ENCODE results near the gene SPRN.
"Not testable (repeated sequence)": the region's sequence is repeated elsewhere in the genome, so short reads cannot be mapped to it uniquely, and the experiment has no call there.

SPRN gene

GRCh38 chr10:133457100-133457841 lies 32.8 kb upstream of the SPRN start:
- no peak for DNase-seq (ENCODE audit: low read depth in 4 of 4, low spot score in 1 of 4)

DNA sequence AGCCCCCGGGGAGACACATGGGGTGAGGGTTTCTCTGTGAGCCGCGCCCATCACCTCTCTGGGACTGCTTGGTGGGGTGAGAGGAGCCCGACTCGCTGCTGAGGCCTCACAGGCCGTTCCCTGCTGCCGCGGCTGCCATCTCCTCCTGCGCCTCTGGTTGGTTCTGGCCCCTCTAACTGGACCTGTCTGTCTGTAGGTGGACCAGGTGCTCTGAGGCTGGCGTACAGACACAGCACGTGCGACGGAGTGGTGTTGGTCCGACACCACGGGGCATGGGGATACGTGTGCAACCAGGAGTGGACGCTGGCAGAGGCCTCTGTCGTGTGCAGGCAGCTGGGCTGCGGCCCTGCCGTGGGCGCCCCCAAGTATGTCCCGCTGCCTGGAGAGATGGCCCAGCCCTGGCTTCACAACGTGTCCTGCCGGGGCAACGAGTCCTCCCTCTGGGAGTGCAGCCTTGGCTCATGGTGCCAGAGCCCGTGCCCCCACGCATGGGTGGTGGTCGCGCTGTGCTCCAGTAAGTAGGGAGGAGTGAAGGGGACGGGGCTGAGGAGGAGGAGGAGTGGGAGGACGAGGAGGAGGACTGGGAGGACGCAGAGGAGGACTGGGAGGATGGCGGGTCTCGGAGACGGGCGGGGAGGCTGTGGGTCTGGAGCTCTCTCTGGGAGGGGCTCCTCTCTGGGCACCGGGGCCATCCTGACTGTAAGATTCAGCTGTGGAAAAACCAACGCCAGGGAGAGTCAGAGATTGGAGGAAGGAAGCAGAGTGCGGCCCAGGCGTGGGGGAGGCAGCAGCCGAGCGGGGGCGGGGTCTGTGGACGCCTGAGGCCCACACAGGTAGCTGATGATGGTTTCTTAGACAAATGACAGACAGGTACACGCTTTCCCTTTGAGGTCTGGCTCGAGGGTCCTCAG lies 31.9 kb upstream of the SPRN start:
- no peak for DNase-seq (ENCODE audit: low read depth in 4 of 4, low spot score in 1 of 4)

DNA sequence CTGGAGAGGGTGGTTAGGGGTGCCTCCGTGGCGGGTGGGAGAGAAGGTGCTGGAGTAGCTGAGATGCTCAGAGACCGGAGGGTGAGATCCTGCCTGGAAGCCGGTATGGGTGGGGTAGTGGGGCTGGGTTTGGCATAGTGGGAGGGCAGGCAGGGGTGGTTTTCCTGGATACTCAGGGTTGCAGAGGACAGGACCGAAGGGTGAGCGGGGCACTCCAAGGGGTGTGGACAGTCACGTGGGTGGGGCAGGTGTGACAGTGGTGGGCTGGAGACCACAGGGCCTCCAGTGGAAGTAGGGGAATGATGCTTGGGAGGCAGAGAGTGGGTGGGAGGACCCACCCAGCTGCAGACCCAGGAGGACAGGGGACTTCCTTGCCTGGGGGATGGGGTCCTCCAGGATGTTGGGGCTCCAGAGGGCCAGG lies 31.2 kb upstream of the SPRN start:
- DNase-seq (ENCODE audit: low read depth in 4 of 4, low spot score in 1 of 4): no peak

DNA sequence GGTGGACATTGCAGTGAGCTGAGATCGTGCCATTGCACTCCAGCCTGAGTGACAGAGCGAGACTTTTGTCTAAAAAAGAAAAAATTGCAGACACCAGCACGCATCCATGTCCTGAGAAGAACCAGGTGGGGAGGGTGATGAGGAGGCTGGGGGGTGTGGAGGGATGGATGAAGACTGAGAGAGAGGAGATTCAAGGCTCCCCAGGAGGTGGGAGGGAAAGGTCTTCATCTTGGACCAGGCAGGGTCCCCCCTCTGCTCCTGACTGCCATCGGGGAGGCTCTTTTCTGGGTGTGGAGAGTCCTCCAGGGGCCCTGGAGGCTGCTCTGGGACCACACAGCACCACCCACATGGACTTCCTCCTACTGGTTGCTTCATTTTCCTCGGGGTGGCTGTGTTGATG lies 30.8 kb upstream of the SPRN start:
- no peak for DNase-seq (ENCODE audit: low read depth in 4 of 4, low spot score in 1 of 4)

DNA sequence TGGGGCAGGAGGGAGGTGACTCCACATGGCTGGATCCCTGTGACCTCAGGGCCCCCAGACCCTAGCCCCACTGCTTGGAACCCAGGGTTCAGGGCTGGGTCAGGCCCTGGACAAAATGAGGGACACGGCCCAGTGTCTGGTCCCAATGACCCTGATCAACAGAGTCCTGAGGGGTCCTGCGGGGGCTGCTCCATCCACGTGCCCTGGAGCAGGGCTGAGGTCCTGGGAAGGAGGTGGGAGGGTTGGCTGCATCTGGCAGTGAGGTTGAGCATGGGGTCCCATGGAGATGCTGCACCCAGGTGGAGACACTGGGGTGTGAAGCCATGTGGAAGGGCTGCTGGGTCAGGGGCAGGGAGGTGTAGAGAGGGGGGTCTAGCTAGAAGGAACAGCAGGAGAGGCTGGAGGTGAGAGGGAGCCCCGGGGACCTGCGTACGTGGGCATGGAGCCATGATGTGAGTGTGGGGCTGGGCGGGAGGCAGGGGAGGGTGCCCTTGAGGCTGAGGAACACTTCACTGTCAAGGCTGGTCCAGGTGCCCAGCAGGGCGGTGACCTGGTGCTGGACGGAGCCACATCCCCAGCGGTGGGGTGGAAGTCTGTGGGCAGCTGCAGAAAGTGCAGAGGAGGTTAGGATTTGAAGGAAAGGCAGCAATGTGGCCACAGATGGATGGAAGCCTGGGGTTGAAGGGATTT lies 29.9 kb upstream of the SPRN start:
- DNase-seq (ENCODE audit: low read depth in 4 of 4, low spot score in 1 of 4): no peak

DNA sequence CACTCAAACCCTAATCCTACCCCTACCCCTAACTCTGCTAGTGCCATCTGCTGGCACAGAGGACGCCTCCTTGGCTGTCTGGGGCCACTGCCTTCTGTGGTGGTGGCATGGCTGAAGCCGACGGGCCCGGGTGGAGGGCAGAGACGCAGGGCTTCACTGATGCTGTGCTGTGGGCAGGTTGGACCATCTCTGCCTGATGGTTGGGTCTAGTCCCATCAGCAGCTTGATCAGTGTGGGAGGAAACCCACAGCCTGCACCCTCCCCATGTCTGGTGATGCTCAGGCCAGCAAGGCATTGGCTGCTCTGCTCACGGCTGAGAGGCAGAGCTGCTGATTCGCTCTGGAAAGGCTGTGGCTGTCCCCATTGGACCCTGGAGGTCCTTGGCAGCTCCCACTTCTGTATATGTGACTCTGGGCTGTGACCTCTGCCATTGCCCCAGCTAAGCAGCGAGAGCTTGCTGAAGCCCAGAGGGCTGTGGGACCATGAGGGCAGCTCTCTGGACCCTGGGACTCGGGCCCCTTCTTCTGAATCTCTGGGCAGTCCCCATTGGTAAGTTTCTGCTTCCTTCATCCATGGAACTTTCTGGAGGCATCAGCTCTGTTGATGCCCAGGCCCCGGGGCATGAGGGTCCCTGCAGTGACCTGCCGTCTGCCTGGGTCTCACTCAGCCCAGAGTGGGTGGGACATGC lies 29.2 kb upstream of the SPRN start, which contains the start of gene SCART1:
SCART1 (plus strand) TSS at position 430 of the 688 bp plus-strand sequence; CDS start at position 483, 53 bp downstream.
- no peak for DNase-seq (ENCODE audit: low read depth in 4 of 4, low spot score in 1 of 4)

DNA sequence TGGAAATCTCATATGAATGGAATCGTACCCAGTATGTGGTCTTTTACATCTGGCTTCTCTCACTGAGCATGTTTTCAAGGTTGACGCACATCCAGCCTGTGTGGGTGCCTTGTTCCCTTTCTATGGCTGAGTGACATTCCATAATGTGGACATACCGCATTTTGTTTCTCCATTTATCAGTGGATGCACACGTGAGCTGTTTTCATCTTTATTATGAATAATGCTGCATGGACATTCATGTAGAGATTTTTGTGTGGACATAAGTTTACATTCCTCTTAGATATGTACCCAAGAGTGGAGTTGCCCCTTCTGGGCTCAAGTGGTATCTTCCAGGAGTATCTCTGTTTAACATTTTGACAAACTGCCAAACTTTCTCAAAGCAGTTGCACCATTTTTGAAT lies 28.0 kb upstream of the SPRN start:
- DNase-seq (ENCODE audit: low read depth in 4 of 4, low spot score in 1 of 4): no peak

DNA sequence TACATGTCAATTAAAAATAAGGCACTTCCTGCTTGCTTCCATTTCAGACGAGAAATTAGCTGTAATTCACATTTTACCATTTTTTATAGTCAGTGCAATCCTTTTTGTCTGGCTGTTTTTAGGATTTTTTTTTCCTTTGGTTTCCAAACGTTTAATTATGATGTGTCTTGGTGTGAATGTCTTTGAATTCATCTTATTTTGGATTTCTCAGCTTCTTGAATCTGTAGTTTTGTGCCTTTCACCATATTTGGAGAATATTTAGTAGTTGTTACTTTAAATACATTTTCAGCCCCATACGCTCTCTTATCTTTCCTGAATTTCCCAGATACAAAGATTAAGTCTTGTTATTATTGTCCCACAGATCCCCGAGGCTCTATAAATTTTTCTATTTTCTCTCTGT lies 26.9 kb upstream of the SPRN start:
- DNase-seq (ENCODE audit: low read depth in 4 of 4, low spot score in 1 of 4): no peak

GRCh38 chr10:133448120-133448519 lies 23.7 kb upstream of the SPRN start:
- no peak for DNase-seq (ENCODE audit: low read depth in 4 of 4, low spot score in 1 of 4)

- DNase-seq (ENCODE audit: low read depth in 4 of 4, low spot score in 1 of 4): no peak
Observed at GRCh38 chr10:133446979-133447378, 22.6 kb upstream of the SPRN start.

GRCh38 chr10:133445751-133446708 lies 21.6 kb upstream of the SPRN start:
- DNase-seq (ENCODE audit: low read depth in 4 of 4, low spot score in 1 of 4): no peak

DNA sequence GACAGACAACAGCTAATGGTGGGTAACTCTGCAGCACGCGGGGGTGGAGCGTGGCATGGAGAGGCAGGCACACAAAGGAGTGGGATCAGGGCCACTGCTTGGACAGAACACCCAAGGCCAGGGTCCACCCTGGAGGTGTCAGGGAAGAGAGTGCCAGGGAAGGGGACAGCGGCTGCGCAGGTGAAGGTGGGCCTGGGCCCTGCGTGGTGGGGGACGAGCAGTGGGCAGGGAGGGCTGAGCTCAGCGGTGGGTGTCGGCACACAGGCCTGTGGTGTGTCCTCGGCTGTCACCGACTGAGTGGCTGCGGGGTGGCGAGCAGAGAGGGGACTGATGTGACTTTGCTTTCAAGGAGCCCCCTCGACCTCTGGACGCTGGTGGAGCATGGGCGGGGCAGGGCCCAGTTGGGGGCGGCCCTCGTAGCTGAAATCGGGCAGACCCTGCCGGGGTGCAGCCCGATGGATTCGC lies 20.9 kb upstream of the SPRN start:
- no peak for DNase-seq (ENCODE audit: low read depth in 4 of 4, low spot score in 1 of 4)

GRCh38 chr10:133444342-133445267 lies 20.2 kb upstream of the SPRN start:
- DNase-seq (ENCODE audit: low read depth in 4 of 4, low spot score in 1 of 4): no peak

GRCh38 chr10:133442967-133443924 lies 18.8 kb upstream of the SPRN start:
- no peak for DNase-seq (ENCODE audit: low read depth in 4 of 4, low spot score in 1 of 4)

DNA sequence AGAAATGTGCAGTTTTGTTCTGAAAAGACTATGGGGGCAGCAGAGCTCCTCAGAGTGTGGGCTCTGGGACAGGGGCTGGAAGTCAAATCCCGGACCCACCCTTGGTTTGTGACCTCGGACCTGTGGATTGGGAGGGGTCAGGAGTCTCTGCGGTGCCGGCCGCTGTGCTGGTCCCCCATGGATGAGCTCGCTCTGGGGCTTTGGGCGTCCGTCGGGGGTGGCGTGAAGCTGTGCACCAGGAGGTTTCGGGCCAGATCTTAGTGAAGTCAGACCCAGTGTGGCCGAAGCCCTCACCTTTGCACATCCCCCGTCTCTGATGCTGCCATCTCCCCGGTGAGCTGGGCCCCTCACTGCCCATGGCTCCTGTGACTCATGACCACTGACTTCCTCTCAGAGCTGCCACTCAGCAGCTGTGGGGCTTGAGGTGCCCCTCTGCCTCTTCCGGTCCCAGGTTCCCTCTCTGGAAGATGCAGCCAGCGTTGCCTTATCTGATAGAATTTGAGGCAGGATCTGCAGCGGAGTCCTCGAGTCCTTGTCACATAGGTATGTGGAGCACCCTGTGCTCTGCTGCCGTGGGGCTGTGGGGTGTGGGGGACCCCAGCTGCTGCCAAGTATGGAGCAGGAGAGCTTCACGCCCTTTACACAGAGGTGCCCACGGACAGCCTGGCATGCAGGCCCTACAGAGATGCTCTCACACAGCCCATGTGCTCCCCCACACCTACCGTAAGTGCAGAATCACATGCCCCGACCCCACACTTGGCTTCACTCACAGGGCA lies 18.0 kb upstream of the SPRN start:
- DNase-seq (ENCODE audit: low read depth in 4 of 4, low spot score in 1 of 4): no peak

- DNase-seq (ENCODE audit: low read depth in 4 of 4, low spot score in 1 of 4): no peak
Observed at GRCh38 chr10:133441780-133442179, 17.4 kb upstream of the SPRN start.

- not testable (repeated sequence) for DNase-seq (ENCODE audit: low read depth in 4 of 4, low spot score in 1 of 4)
Observed at GRCh38 chr10:133441356-133441755, 16.9 kb upstream of the SPRN start.

Data from stimulated activated CD4-positive, alpha-beta T cell treated with anti-CD3 and anti-CD28 coated beads, Interleukin-1b, Interleukin-23, amount 100 ng/mL, for 24 hours (primary cell).